ENCODE data around the gene FBXW10B.
"Not testable (repeated sequence)": the region's sequence is repeated elsewhere in the genome, so short reads cannot be mapped to it uniquely, and the experiment has no call there.

DNA sequence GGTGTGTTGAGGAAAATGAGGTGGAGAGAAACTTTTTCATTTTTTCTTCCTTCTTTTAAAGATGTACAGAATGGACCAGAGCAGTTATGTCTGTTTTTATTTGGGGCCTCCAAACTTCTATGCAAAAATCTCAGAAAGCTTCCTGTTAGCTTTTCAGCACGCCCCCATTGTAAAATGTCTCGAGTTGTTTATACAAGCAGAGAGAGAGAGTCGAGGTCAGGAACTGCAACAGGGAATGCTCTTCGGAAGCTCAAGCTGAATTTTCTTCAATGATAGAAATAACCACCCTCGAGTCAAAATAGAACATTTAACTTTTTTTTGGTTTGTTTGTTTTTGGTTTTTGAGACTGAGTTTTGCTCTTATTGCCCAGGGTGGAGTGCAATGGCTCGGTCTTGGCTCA, 3.7 kb downstream of the FBXW10B start:
- TF ChIP-seq, protein P1, sequence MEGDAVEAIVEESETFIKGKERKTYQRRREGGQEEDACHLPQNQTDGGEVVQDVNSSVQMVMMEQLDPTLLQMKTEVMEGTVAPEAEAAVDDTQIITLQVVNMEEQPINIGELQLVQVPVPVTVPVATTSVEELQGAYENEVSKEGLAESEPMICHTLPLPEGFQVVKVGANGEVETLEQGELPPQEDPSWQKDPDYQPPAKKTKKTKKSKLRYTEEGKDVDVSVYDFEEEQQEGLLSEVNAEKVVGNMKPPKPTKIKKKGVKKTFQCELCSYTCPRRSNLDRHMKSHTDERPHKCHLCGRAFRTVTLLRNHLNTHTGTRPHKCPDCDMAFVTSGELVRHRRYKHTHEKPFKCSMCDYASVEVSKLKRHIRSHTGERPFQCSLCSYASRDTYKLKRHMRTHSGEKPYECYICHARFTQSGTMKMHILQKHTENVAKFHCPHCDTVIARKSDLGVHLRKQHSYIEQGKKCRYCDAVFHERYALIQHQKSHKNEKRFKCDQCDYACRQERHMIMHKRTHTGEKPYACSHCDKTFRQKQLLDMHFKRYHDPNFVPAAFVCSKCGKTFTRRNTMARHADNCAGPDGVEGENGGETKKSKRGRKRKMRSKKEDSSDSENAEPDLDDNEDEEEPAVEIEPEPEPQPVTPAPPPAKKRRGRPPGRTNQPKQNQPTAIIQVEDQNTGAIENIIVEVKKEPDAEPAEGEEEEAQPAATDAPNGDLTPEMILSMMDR (IDR thresholded peaks at IDR 0.05) = not testable (repeated sequence)
- not testable (repeated sequence) for TF ChIP-seq ZFX (IDR thresholded peaks at IDR 0.05; ENCODE audit: borderline replicate concordance)

All from 22Rv1 (cell line).